GM23338 (cell line): Measurements from ENCODE around the gene RSPH1.

Source experiments
- TF ChIP-seq, protein P1 (sequence below), 2 experiments: fragments of 200-600 bp in 1 of 2; sonication (generic) in 1 of 2; conservative IDR thresholded peaks; 2 replicates each; pipeline versions ENCODE4 v1.5.1 to v1.6.1; 2016 to 2017; ENCODE audit warnings: antibody characterized with exemption in 2 of 2, low read depth in 2 of 2, mild to moderate bottlenecking in 2 of 2, moderate library complexity in 1 of 2
- TF ChIP-seq, protein P2 (sequence below): IDR thresholded peaks from one replicate; pipeline ENCODE4 v1.6.1; 2018; ENCODE audit warnings: antibody characterized with exemption; ENCODE audit not compliant: unreplicated experiment

DNA sequence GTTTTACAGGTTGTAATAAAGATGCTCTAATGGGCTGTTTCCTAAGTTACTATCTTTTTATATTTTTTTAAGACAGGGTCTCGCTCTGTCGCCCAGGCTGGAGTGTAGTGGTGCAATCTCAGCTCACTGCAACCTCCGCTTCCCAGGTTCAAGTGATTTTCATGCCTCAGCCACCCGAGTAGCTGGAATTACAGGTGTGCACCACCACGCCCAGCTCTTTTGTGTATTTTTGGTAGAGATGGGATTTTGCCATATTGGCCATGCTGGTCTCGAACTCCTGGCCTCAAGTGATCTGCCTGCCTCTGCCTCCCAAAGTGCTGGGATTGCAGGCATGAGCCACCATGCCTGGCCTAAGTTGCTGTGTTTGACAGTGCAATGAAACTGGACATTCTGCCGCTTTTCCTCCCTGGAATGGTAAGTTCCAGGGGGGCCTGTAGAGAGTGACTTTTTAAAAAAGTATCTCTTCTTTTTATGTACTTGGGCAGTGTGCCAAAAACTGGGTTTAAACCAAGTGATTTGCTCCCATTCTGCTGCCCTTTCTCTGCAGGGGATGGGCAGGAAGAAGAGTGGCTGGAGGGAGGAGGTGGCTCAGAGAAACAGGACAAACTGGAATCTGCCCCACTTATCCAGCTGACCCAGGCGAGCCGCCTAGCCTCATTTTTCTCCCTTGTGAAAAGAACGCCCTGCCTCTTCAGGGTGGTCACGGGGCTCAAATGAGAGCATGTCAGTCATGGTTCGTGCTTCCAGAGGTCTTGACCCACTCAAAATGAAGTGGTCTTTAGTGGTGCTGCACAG lies 19.9 kb upstream of the RSPH1 start:
- TF ChIP-seq, protein P1, sequence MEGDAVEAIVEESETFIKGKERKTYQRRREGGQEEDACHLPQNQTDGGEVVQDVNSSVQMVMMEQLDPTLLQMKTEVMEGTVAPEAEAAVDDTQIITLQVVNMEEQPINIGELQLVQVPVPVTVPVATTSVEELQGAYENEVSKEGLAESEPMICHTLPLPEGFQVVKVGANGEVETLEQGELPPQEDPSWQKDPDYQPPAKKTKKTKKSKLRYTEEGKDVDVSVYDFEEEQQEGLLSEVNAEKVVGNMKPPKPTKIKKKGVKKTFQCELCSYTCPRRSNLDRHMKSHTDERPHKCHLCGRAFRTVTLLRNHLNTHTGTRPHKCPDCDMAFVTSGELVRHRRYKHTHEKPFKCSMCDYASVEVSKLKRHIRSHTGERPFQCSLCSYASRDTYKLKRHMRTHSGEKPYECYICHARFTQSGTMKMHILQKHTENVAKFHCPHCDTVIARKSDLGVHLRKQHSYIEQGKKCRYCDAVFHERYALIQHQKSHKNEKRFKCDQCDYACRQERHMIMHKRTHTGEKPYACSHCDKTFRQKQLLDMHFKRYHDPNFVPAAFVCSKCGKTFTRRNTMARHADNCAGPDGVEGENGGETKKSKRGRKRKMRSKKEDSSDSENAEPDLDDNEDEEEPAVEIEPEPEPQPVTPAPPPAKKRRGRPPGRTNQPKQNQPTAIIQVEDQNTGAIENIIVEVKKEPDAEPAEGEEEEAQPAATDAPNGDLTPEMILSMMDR (conservative IDR thresholded peaks at IDR 0.05; ENCODE audit: low read depth in 2 of 2) = no peak
- TF ChIP-seq, protein P2, sequence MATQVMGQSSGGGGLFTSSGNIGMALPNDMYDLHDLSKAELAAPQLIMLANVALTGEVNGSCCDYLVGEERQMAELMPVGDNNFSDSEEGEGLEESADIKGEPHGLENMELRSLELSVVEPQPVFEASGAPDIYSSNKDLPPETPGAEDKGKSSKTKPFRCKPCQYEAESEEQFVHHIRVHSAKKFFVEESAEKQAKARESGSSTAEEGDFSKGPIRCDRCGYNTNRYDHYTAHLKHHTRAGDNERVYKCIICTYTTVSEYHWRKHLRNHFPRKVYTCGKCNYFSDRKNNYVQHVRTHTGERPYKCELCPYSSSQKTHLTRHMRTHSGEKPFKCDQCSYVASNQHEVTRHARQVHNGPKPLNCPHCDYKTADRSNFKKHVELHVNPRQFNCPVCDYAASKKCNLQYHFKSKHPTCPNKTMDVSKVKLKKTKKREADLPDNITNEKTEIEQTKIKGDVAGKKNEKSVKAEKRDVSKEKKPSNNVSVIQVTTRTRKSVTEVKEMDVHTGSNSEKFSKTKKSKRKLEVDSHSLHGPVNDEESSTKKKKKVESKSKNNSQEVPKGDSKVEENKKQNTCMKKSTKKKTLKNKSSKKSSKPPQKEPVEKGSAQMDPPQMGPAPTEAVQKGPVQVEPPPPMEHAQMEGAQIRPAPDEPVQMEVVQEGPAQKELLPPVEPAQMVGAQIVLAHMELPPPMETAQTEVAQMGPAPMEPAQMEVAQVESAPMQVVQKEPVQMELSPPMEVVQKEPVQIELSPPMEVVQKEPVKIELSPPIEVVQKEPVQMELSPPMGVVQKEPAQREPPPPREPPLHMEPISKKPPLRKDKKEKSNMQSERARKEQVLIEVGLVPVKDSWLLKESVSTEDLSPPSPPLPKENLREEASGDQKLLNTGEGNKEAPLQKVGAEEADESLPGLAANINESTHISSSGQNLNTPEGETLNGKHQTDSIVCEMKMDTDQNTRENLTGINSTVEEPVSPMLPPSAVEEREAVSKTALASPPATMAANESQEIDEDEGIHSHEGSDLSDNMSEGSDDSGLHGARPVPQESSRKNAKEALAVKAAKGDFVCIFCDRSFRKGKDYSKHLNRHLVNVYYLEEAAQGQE = no peak
